K562 (cell line): ENCODE data around the gene RALGAPB. TPM values are rescaled to one million over a fixed set of nuclear protein-coding genes. Genes with fewer than 3 reads are reported as not detected.

Source experiments
- CLOCK ChIP-seq: fragments of 250-450 bp; sonication (Bioruptor Pico); IDR thresholded peaks from 2 replicates; pipeline ENCODE4 v1.4.0; 2020; ENCODE audit warnings: mild to moderate bottlenecking, moderate library complexity, borderline replicate concordance
- HDAC3 ChIP-seq: fragments of 450-650 bp; IDR thresholded peaks from 2 replicates; pipeline ENCODE4 v1.6.1; 2018; ENCODE audit warnings: borderline replicate concordance, mild to moderate bottlenecking, moderate library complexity; ENCODE audit not compliant: partially characterized antibody
- HDGF ChIP-seq: fragments of 450-650 bp; IDR thresholded peaks from 2 replicates; pipeline ENCODE4 v1.6.1; 2016
- HNRNPLL ChIP-seq: fragments of 200-400 bp; formaldehyde crosslinking; IDR thresholded peaks from 2 replicates; pipeline ENCODE4 v1.6.1; 2017; ENCODE audit warnings: low read length, low read depth, mild to moderate bottlenecking; ENCODE audit not compliant: poor library complexity, severe bottlenecking
- MAFK ChIP-seq: IDR thresholded peaks from 2 replicates; pipeline ENCODE4 v1.6.1; 2011; ENCODE audit warnings: low read length, improper control_type of control experiment
- MCM2 ChIP-seq: fragments of 450-650 bp; IDR thresholded peaks from 2 replicates; pipeline ENCODE4 v1.6.1; 2017; ENCODE audit warnings: low read depth, mild to moderate bottlenecking
- MYBL2 ChIP-seq, 2 experiments: fragments of 450-650 bp in 1 of 2; sonication (generic) in 1 of 2; formaldehyde crosslinking in 1 of 2; IDR thresholded peaks; 2 replicates each; pipeline versions ENCODE4 v1.6.1 to v1.8.1; 2017 to 2022; ENCODE audit warnings: borderline replicate concordance in 1 of 2, inconsistent platforms in 1 of 2, low read depth in 1 of 2, mild to moderate bottlenecking in 1 of 2, missing genetic modification reagents in 1 of 2, moderate library complexity in 1 of 2
- PHB ChIP-seq: fragments of 250-450 bp; sonication (Bioruptor Pico); IDR thresholded peaks from 2 replicates; pipeline ENCODE4 v1.5.0; 2021
- PURB ChIP-seq: sonication (generic); formaldehyde crosslinking; IDR thresholded peaks from 2 replicates; pipeline ENCODE4 v1.9.0; 2021; ENCODE audit warnings: low read depth, mild to moderate bottlenecking, missing genetic modification reagents
- SMARCC2 ChIP-seq: fragments of 450-650 bp; IDR thresholded peaks from 2 replicates; pipeline ENCODE4 v1.6.1; 2017; ENCODE audit warnings: antibody characterized with exemption, moderate library complexity, mild to moderate bottlenecking, low read depth
- TCFL5 ChIP-seq: fragments of 250-450 bp; sonication (Bioruptor Pico); conservative IDR thresholded peaks from 2 replicates; pipeline ENCODE4 v1.6.1; 2021; ENCODE audit warnings: mild to moderate bottlenecking, moderate library complexity, matching md5 sums
- TFAP4 ChIP-seq: sonication (generic); formaldehyde crosslinking; IDR thresholded peaks from 2 replicates; pipeline ENCODE4 v1.8.0; 2022; ENCODE audit warnings: missing genetic modification reagents, mild to moderate bottlenecking, moderate library complexity, borderline replicate concordance
- ZNF395 ChIP-seq: fragments of 200-800 bp; sonication (Bioruptor generic); IDR thresholded peaks from 2 replicates; pipeline ENCODE4 v1.6.1; 2017; ENCODE audit warnings: missing genetic modification characterization, missing compliant biosample characterization
- polyA plus RNA-seq, 8 experiments: library from polyadenylated mRNA; depleted of rRNA in 4 of 8; stranded (reverse) in 5 of 8; unstranded in 3 of 8; fragments of >200 nt; fragmentation: Nextera tagmentation in 2 of 8; fragmentation: Illumina TruSeq in 1 of 8; extraction: Ambion mirVana in 2 of 8; extraction: Trizol in 1 of 8; gene quantifications; 2 replicates each; pipeline versions ENCODE4 v1.2.1 to v1.2.3, GENCODE V29; 2011 to 2014; ENCODE audit warnings: inconsistent platforms in 1 of 8, missing spikeins in 1 of 8
- total RNA-seq, 7 experiments: library from RNA; depleted of rRNA in 6 of 7; stranded (reverse); fragments of >200 nt in 6 of 7; fragmentation: Illumina TruSeq in 2 of 7; extraction: Trizol in 2 of 7; gene quantifications; 2 replicates each; pipeline versions ENCODE4 v1.2.1 to v1.2.3, GENCODE V29; 2011 to 2021; ENCODE audit warnings: low replicate concordance in 1 of 7
- TF ChIP-seq, protein P1 (sequence below): fragments of 450-650 bp; IDR thresholded peaks from 2 replicates; pipeline ENCODE4 v1.6.1; 2018; ENCODE audit not compliant: partially characterized antibody
- TF ChIP-seq, protein P2 (sequence below): fragments of 250-450 bp; sonication (Bioruptor Pico); IDR thresholded peaks from 2 replicates; pipeline ENCODE4 v1.5.0; 2020; ENCODE audit warnings: mild to moderate bottlenecking, borderline replicate concordance

The RALGAPB gene
- total and polyA plus RNA-seq, 9 of the 15 experiments (the other 6 are each of a cell fraction or from before 2014, with no cell fraction given), result 4.3 to 25.6 (median 13.6) TPM

DNA sequence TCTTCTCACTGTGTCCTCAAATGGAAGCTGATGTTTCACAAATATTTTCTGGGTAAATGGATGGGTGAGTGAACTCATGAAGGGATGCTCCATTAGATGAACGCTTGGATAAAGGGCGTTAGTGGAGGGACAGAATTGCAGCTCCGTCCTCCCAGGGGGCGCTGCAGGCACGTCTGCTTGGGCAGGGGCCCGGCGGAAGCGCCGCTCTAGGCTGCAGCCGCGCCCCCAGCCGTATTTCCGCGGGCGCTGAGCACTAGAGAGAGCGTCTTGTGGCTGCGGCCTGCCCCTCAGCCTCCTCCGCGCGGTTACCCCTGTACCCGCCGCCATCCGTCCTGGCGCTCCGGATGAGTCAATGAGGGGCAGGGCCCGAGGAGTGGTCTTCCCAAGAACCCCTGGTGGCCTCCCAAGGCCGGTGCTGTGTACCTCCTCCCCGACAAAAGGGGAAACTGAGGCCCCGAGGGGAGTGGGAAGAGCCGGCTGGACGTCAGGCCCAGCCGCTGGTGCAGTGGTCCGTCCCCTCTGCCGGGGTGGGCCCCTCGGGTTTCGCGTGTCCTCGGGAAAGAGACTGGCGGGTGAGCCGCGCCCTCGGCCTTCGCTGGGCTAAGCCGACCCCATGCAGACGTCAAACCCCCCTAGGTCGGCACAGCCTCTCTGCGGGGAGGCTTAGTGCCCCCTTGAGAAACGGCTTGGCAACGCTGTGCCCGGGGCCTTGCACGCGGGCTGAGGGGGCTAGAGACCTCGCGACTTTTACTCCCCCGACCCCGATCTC lies 26.0 kb upstream of the RALGAPB start (continued):
- TF ChIP-seq, protein P1, sequence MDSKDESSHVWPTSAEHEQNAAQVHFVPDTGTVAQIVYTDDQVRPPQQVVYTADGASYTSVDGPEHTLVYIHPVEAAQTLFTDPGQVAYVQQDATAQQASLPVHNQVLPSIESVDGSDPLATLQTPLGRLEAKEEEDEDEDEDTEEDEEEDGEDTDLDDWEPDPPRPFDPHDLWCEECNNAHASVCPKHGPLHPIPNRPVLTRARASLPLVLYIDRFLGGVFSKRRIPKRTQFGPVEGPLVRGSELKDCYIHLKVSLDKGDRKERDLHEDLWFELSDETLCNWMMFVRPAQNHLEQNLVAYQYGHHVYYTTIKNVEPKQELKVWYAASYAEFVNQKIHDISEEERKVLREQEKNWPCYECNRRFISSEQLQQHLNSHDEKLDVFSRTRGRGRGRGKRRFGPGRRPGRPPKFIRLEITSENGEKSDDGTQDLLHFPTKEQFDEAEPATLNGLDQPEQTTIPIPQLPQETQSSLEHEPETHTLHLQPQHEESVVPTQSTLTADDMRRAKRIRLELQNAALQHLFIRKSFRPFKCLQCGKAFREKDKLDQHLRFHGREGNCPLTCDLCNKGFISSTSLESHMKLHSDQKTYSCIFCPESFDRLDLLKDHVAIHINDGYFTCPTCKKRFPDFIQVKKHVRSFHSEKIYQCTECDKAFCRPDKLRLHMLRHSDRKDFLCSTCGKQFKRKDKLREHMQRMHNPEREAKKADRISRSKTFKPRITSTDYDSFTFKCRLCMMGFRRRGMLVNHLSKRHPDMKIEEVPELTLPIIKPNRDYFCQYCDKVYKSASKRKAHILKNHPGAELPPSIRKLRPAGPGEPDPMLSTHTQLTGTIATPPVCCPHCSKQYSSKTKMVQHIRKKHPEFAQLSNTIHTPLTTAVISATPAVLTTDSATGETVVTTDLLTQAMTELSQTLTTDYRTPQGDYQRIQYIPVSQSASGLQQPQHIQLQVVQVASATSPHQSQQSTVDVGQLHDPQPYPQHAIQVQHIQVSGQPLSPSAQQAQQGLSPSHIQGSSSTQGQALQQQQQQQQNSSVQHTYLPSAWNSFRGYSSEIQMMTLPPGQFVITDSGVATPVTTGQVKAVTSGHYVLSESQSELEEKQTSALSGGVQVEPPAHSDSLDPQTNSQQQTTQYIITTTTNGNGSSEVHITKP, result peak; percentile 40
- TF ChIP-seq TFAP4 (CRISPR knock-in tag) (peak; percentile 91), ZNF395 (CRISPR knock-in tag) (peak; percentile 69; the same call in 1 of the 2 replicates), SMARCC2 (no peak), HDAC3 (no peak), CLOCK (CRISPR knock-in tag) (no peak), PHB (CRISPR knock-in tag) (no peak), TCFL5 (CRISPR knock-in tag) (no peak), MAFK (no peak), PURB (CRISPR knock-in tag) (no peak), HDGF (no peak), MCM2 (no peak), HNRNPLL (peak; percentile 54), MYBL2 (IDR thresholded peaks at IDR 0.05; ENCODE audit: low read depth) (no peak), MYBL2 (CRISPR knock-in tag; IDR thresholded peaks at IDR 0.05; ENCODE audit: borderline replicate concordance) (no peak)
- TF ChIP-seq, protein P2, sequence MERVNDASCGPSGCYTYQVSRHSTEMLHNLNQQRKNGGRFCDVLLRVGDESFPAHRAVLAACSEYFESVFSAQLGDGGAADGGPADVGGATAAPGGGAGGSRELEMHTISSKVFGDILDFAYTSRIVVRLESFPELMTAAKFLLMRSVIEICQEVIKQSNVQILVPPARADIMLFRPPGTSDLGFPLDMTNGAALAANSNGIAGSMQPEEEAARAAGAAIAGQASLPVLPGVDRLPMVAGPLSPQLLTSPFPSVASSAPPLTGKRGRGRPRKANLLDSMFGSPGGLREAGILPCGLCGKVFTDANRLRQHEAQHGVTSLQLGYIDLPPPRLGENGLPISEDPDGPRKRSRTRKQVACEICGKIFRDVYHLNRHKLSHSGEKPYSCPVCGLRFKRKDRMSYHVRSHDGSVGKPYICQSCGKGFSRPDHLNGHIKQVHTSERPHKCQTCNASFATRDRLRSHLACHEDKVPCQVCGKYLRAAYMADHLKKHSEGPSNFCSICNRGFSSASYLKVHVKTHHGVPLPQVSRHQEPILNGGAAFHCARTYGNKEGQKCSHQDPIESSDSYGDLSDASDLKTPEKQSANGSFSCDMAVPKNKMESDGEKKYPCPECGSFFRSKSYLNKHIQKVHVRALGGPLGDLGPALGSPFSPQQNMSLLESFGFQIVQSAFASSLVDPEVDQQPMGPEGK, result no peak
